Stimulated activated naive B cell treated with anti-CD40 and anti-IgM and Interleukin-4, amounts not matched to agents 10 μg/mL and 1 μg/mL and 100 μg/mL, for 72 hours (primary cell): ENCODE results near the gene CEP135.
A peak's percentile ranks its signal among the peaks of the same experiment; 100 is the strongest.
"Not testable (repeated sequence)": the region's sequence is repeated elsewhere in the genome, so short reads cannot be mapped to it uniquely, and the experiment has no call there.

Experiments
- ATAC-seq, 2 donors: fragments of 150-1000 bp; cut with Tn5 transposase; replicated peaks; 2 replicates each; pipeline ENCODE4 v1.10.0; 2021; ENCODE audit warnings: moderate library complexity in 1 of 2
- DNase-seq: peaks from one replicate; pipeline ENCODE4 v3.0.0; 2021
- H3K27ac Mint-ChIP-seq: one replicate; pipeline ENCODE4 v1.8.0; 2022; ENCODE audit warnings: mild to moderate bottlenecking, mixed read lengths
- H3K27me3 Mint-ChIP-seq, 2 donors: one replicate each; pipeline ENCODE4 v1.8.0; 2022; ENCODE audit warnings: mixed read lengths in 2 of 2
- H3K36me3 Mint-ChIP-seq, 2 donors: one replicate each; pipeline ENCODE4 v1.8.0; 2022; ENCODE audit warnings: mixed read lengths in 2 of 2, mild to moderate bottlenecking in 1 of 2
- H3K4me1 Mint-ChIP-seq, 2 donors: one replicate each; pipeline ENCODE4 v1.8.0; 2022; ENCODE audit warnings: mixed read lengths in 2 of 2, mild to moderate bottlenecking in 1 of 2
- H3K4me3 Mint-ChIP-seq, 2 donors: one replicate each; pipeline ENCODE4 v1.8.0; 2022; ENCODE audit warnings: mild to moderate bottlenecking in 2 of 2, mixed read lengths in 2 of 2, moderate library complexity in 1 of 2
- H3K9me3 Mint-ChIP-seq, 2 donors: one replicate each; pipeline ENCODE4 v1.8.0; 2022; ENCODE audit warnings: mixed read lengths in 2 of 2, mild to moderate bottlenecking in 1 of 2

The CEP135 gene

DNA sequence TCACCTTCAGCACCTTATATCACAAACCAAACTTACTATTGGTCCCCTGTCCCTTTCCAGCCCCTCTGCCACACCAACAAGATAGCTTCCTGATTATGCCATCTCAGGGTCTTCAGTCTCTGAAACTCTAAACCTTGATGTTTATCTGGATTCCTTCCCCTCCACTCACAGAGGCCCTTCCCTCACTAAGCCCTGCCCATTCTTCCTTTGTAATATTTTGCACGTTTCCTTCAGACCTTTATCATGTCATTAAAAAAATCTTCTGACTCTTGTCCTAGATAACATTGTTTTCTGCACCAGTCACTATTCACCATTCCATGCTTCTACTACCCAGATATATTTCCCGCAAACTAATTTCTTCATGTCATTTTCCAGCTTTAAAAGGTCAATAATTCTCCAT is 17.7 kb upstream of the CEP135 start:
- DNase-seq (no peak), ATAC-seq (no peak)
- no peak overlapping the region for H3K4me3 Mint-ChIP-seq
- peaks cover 8 to 26% of the 10 kb centered on the region in 2 donors for H3K4me1 Mint-ChIP-seq
- H3K27ac Mint-ChIP-seq = no peak overlapping the region
- peaks cover 0 to 3% of the 10 kb centered on the region in 2 donors for H3K9me3 Mint-ChIP-seq
- no peaks in the 10 kb centered on the region for H3K27me3 Mint-ChIP-seq
- H3K36me3 Mint-ChIP-seq = peaks cover 3 to 10% of the 10 kb centered on the region in 2 donors

DNA sequence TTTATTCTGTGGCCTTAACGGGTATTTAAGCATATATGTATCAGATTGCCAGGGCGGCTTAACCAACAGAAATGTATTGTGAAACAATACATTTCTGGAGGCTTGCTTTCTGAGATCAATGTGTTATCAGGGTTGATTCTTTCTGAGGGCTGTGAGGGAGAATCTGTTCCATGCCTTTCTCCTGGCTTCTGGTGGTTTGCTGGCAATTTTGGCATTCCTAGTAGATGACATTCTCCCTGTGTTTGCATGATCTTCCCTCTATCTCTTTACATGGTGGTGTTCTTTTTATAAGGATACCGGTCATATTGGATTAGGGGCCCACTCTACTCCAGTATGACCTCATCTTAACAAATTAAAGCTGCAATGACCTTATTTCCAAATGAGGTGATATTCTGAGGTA is 16.9 kb upstream of the CEP135 start:
- Mint-ChIP-seq H3K27ac (no peak overlapping the region), H3K9me3 (peaks cover 0 to 5% of the 10 kb centered on the region in 2 donors), H3K4me1 (peaks cover 4 to 18% of the 10 kb centered on the region in 2 donors), H3K36me3 (peaks cover 10 to 11% of the 10 kb centered on the region in 2 donors), H3K27me3 (no peaks in the 10 kb centered on the region), H3K4me3 (no peak overlapping the region)
- ATAC-seq (no peak), DNase-seq (no peak)

DNA sequence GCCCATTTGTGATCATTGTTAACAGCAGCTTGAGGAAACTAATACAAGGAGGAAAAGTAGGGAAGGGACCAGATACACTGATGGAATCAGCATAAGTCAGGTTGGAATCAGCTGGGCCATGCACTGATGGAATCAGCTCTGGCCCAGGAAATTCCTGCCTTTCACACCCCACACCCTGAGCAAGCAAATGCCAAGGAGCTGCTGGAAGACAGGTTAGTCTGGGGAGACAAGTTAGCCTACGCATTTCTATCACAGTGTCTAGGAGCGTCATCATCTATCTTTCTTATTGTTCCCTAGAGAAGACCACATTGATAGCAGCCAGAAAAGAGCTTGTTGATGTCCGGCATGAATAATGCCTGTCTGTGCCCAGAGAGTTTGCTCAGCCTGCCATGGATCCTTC is 16.2 kb upstream of the CEP135 start:
- Mint-ChIP-seq H3K4me1 (peaks cover 4 to 15% of the 10 kb centered on the region in 2 donors), H3K27ac (no peak overlapping the region), H3K9me3 (peaks cover 0 to 5% of the 10 kb centered on the region in 2 donors), H3K4me3 (no peak overlapping the region), H3K27me3 (no peaks in the 10 kb centered on the region), H3K36me3 (peaks cover 17% of the 10 kb centered on the region in 2 donors)
- no peak for ATAC-seq
- no peak for DNase-seq

DNA sequence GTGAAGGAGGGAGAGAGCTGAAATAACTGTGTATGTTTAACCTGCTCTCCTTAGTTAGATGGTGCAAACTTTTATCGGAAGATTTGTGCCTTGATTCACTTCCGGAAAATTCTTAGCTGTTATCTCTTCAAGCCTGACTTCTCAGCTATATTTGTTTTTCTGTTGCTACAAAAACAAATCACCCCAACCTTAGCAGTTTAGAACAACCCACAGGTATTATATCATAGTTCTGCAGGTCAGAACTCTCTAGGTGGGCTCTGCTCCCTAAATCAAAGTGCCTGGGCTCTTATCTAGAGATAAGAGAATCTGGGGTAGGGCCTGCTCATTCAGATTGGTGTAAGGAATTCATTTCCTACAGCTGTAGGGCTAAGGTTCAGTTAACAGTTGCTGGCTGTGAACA is 15.1 kb upstream of the CEP135 start:
- Mint-ChIP-seq H3K27ac (no peak overlapping the region), H3K4me1 (peaks cover 6 to 13% of the 10 kb centered on the region in 2 donors), H3K4me3 (no peak overlapping the region), H3K9me3 (peaks cover 0 to 7% of the 10 kb centered on the region in 2 donors), H3K36me3 (peaks cover 22 to 25% of the 10 kb centered on the region in 2 donors), H3K27me3 (no peaks in the 10 kb centered on the region)
- DNase-seq = no peak
- ATAC-seq = no peak

DNA sequence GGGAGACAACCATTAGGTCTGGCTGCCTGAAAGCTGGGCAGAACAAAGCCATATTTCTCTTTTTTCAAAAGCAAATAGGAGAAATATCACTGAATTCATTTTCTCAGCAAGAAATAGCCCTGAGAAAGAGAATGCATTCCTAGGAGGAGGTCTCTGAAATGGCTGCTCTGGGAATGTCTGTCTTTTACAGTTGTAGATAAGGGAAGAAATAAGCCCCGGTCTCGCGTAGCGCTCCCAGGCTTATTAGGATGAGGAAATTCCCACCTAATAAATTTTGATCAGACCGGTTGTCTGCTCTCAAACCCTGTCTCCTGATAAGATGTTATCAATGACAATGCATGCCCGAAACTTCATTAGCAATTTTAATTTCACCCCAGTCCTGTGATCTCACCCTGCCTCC is 12.8 kb upstream of the CEP135 start:
- not testable (repeated sequence) for H3K4me3 Mint-ChIP-seq, ATAC-seq, DNase-seq, H3K27me3 Mint-ChIP-seq, H3K9me3 Mint-ChIP-seq, H3K27ac Mint-ChIP-seq
- Mint-ChIP-seq H3K36me3 (peaks cover 35 to 39% of the 10 kb centered on the region in 2 donors), H3K4me1 (peaks cover 11% of the 10 kb centered on the region in 2 donors)

DNA sequence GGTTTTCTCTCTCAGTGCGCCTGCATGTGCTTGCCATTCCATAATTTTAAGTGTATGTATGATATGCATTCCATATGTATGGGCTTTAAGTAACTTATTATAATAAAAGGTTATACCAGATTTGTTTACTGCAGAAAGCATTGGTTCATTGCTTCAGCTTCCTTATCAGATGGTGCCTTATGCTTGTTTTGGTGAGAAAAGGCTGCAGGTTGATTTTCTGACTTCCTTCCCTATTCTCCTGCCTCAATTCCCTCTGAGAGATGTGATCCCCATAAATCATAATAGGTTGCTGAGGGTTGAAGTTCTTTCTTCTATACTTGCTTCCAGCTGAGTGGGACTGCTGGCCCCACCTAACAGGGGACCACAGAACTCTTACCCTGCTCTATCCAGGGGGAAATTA is 10.3 kb upstream of the CEP135 start:
- Mint-ChIP-seq H3K9me3 (peaks cover 0 to 9% of the 10 kb centered on the region in 2 donors), H3K4me3 (no peak overlapping the region), H3K27me3 (no peaks in the 10 kb centered on the region), H3K36me3 (peaks cover 35 to 39% of the 10 kb centered on the region in 2 donors), H3K27ac (peak overlapping the region; percentile 37), H3K4me1 (peaks cover 6 to 11% of the 10 kb centered on the region in 2 donors)
- DNase-seq = no peak
- ATAC-seq = no peak

DNA sequence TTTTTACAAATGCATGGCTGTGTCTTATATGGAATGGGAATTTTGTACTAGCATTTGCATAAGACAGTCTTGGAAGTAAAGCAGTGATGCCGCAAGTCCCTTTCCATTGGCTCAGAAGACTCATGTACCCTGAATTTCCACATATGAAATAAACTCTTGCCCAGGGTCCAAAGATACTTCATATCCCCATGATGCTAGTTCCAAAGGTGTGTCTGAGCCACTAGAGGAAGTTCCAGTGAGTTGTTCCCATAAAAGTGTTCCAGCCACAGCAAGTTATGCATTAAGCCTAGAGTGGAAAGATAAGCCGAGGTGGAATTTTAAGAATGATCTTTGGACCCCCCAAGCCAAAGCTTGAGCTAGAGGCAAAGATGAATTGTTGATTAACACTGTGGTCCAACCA is 9.3 kb upstream of the CEP135 start:
- peaks cover 0 to 9% of the 10 kb centered on the region in 2 donors for H3K9me3 Mint-ChIP-seq

DNA sequence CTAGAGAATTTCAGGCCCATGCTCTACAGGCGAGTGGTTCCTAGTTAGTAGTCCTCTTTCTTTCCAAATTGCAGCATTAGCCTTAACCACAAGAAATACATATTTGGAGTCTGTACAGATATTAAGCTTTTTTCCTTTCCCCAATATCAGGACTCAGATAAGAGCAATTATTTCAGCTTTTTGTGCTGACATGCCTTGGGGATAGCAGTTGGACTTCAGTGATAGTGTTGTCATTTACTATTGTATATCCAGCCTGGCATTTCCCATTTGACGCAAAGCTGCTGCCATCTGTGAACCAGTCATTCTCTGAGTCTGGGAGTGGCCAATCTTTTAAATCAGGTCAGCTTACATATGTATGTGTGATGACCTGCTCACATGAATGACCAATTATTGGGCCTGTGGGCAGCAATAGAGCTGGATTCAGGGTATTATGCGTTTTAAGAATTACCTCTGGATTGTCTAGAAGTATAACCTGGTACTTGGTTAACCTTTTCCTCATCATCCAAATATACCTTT is 6.8 kb upstream of the CEP135 start:
- no peak overlapping the region for H3K4me3 Mint-ChIP-seq
- H3K4me1 Mint-ChIP-seq = peaks cover 30 to 31% of the 10 kb centered on the region in 2 donors
- peaks cover 28 to 40% of the 10 kb centered on the region in 2 donors for H3K36me3 Mint-ChIP-seq
- peaks cover 0 to 6% of the 10 kb centered on the region in 2 donors for H3K9me3 Mint-ChIP-seq
- ATAC-seq = no peak
- H3K27me3 Mint-ChIP-seq = no peaks in the 10 kb centered on the region
- no peak overlapping the region for H3K27ac Mint-ChIP-seq
- no peak for DNase-seq

More for the DNA sequence above, 9.3 kb upstream of the CEP135 start:
- H3K27ac Mint-ChIP-seq = no peak overlapping the region
- peaks cover 6 to 12% of the 10 kb centered on the region in 2 donors for H3K4me1 Mint-ChIP-seq
- no peaks in the 10 kb centered on the region for H3K27me3 Mint-ChIP-seq
- peaks cover 33 to 41% of the 10 kb centered on the region in 2 donors for H3K36me3 Mint-ChIP-seq
- ATAC-seq = no peak
- DNase-seq = no peak
- H3K4me3 Mint-ChIP-seq = no peak overlapping the region

DNA sequence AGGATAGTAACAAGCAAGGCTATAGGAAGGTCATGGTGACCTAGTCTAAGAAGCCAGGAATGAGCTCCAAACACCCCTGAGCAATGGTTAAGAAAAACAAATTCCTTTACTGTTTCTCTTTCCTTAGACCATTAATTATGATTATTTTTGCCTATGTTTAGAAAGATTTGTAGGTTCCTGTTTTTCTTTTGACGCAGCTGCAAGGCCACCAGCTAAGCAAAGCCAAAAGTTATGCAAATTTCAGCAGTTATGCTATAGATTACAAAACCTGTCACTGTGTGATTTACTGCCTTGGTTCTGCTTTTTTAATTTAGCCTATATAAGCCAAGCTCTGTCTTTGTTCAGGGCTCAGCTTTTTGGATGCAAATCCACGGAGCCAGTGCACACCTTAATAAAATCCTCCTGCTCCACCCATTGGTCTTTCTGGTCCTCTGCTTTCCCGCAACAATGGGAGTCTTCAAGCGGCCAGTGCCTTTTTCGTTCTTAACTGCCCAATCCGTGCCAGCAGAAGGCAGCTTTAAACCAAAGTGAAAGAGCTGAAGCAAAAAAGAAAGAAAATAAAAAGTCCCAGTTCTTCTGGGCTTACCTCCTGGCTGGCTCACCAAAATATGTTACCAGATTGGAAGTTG is 1.4 kb upstream of the CEP135 start:
- H3K36me3 Mint-ChIP-seq = peaks cover 4 to 12% of the 10 kb centered on the region in 2 donors
- H3K27me3 Mint-ChIP-seq = no peaks in the 10 kb centered on the region
- H3K27ac Mint-ChIP-seq = peak overlapping the region; percentile 98
- peaks cover 0 to 2% of the 10 kb centered on the region in 2 donors for H3K9me3 Mint-ChIP-seq
- peak overlapping the region; percentile 82 to 97 for H3K4me3 Mint-ChIP-seq
- DNase-seq (peak; percentile 34), ATAC-seq (peak; percentile 49 to 56)
- H3K4me1 Mint-ChIP-seq = peaks cover 29 to 51% of the 10 kb centered on the region in 2 donors

DNA sequence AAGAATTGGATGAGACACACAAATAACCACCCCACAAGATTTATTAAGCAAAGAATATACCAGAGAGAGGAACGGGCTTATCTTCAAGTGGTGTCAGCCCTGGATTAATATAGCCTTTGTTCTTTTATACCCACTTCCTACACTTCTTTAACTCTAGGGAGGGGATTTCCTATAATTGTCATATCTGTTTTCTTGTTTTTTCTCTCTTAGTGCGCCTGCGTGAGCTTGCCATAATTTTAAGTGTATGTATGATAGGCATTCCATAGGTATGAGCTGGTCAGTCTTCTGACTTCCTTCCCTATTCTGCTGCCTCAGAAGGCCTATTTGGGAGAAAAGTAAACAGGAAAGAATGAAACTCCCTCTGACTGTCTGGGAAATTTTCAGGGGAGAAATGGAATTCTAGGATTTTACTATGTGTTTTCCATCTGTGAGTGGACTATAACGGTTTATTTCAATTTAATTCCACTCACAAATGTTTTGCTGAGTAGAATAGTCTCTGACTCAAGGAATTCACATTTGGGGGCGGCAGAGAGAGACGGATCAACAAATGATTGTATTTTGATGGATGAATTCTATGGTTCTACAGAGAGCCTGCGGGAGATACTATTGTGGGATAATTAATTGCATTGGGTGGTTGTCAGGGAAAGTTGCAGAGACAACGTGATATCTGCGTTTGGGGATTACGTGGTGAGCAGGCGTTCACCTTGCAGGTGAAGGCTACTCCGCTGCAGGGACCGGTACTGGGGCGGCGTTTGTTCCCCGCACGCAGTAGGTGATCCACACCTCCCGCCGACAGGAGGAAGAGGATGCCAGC is 626 bp upstream of the CEP135 start:
- peaks cover 6 to 14% of the 10 kb centered on the region in 2 donors for H3K36me3 Mint-ChIP-seq
- H3K27ac Mint-ChIP-seq = peak overlapping the region; percentile 98
- ATAC-seq = peak; percentile 43 to 50
- peak; percentile 36 for DNase-seq
- H3K27me3 Mint-ChIP-seq = no peaks in the 10 kb centered on the region
- peaks cover 0 to 2% of the 10 kb centered on the region in 2 donors for H3K9me3 Mint-ChIP-seq
- H3K4me1 Mint-ChIP-seq = peaks cover 30 to 51% of the 10 kb centered on the region in 2 donors
- H3K4me3 Mint-ChIP-seq = peak overlapping the region; percentile 82 to 97

DNA sequence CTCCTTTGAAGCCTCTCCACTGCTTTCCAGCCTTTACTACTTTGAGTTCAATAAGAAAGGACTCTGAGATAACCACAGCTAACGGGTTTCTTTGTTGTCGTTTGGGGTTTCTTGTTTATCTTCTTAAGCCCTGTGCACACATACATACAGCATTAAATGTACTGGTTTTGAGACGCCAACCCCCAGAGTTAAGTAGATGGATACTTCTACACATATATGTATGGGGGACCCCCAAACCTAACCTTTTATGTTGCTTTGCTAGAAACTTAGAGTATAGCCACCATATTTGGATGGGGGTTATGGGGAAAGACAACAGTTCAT is 697 bp downstream of the CEP135 start:
- Mint-ChIP-seq H3K4me1 (peaks cover 30 to 51% of the 10 kb centered on the region in 2 donors), H3K27me3 (no peaks in the 10 kb centered on the region), H3K36me3 (peaks cover 7 to 18% of the 10 kb centered on the region in 2 donors), H3K4me3 (peak overlapping the region; percentile 82 to 97), H3K27ac (peak overlapping the region; percentile 98), H3K9me3 (peaks cover 0 to 2% of the 10 kb centered on the region in 2 donors)
- ATAC-seq (no peak), DNase-seq (no peak)

DNA sequence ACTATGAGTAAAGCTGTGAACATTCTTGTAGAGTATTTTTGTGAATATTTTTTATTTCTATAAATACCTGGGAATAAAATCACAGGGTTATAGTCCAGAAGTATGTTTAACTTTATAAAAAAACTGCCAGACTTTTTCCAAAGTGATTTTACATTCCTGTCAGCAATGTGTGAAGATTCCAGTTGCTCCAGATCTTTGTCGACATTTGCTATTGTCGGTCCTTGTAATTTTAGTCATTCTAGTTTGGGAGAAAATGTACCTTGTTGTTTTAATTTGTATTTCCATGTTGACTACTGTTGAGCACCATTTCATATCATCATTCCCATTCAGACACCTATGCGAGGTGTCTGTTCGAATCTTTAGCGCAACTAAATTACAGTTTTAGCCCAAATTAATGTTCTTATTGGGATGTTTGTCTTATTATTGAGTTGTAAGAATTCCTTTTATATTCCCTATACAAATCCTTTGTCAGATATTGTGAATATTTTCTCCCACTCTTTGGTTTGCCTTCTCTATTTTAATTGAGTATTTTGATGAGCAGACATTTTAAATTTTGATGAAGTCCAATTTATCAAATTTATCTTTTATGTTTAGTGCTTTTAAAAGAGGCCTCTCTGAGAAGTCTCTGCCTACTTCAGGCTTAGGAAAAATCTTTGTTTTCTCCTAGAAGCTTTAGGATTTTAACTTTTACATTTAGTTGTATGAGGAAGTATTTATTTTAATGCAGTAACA is 2.6 kb downstream of the CEP135 start:
- Mint-ChIP-seq H3K27me3 (no peaks in the 10 kb centered on the region), H3K36me3 (peaks cover 15 to 21% of the 10 kb centered on the region in 2 donors), H3K9me3 (no peaks in the 10 kb centered on the region), H3K4me3 (no peak overlapping the region), H3K27ac (no peak overlapping the region), H3K4me1 (peaks cover 16 to 32% of the 10 kb centered on the region in 2 donors)
- DNase-seq = no peak
- no peak for ATAC-seq

DNA sequence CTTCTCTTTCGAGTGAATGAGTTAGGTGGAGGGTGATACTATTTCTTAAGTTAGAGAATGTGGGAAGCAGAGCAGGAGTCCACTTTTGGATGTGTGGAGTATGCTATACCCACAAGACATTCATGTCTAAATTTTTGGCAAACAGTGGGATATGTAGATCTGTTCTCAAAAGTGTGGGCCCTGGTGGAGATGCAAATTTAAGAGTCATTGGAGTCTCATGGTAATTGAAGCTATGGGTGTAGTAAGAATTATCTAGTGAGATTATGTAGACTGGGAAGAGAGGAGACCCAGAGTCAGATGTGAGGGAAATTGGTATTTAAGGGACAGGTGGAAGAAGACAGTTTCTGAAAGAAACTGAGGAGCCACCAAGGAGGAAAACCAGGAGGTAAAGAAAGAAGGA is 7.0 kb downstream of the CEP135 start:
- Mint-ChIP-seq H3K4me1 (peaks cover 0 to 6% of the 10 kb centered on the region in 2 donors), H3K36me3 (peaks cover 26 to 29% of the 10 kb centered on the region in 2 donors), H3K27me3 (no peaks in the 10 kb centered on the region), H3K9me3 (no peaks in the 10 kb centered on the region), H3K4me3 (no peak overlapping the region), H3K27ac (no peak overlapping the region)
- DNase-seq (no peak), ATAC-seq (no peak)

DNA sequence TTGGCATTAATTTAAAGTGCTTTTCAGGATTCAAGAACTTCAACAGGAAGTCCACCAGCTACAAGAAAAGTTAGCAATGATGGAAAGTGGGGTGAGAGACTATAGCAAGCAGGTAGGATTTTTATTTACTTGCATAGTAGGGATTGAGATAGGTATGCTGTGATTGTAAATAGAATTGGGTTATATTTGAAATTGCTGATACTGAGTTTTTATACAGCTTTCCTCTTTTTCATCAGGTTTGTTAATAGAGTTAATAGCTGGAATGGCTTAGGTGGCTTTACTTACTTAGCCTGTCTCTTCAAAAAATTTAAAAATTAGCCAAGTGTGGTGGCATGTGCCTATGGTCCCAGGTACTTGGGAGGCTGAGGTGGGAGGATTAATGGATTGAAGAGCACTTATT is 10.9 kb downstream of the CEP135 start:
- DNase-seq (no peak), ATAC-seq (no peak)
- H3K9me3 Mint-ChIP-seq = peaks cover 0 to 1% of the 10 kb centered on the region in 2 donors
- H3K27ac Mint-ChIP-seq = no peak overlapping the region
- peaks cover 34 to 44% of the 10 kb centered on the region in 2 donors for H3K36me3 Mint-ChIP-seq
- no peak overlapping the region for H3K4me3 Mint-ChIP-seq
- no peaks in the 10 kb centered on the region for H3K27me3 Mint-ChIP-seq
- peaks cover 8% of the 10 kb centered on the region in 2 donors for H3K4me1 Mint-ChIP-seq
